CD8-positive, alpha-beta memory T cell (primary cell): ENCODE measurements around the gene CNTNAP3B. TPM values are rescaled to one million over a fixed set of nuclear protein-coding genes. Genes with fewer than 3 reads are reported as not detected.
"Not testable (repeated sequence)": the region's sequence is repeated elsewhere in the genome, so short reads cannot be mapped to it uniquely, and the experiment has no call there.

Experiments
- CTCF ChIA-PET: fragments of 350-600 bp; sonication (Branson Sonifier 250); formaldehyde crosslinking; loops from one replicate; lab custom pipeline; 2021; ENCODE audit warnings: antibody characterized with exemption; lab: Charles Lee
- POLR2A ChIA-PET: fragments of 350-600 bp; sonication (Branson Sonifier 250); formaldehyde crosslinking; loops from one replicate; lab custom pipeline; 2021; ENCODE audit warnings: antibody characterized with exemption; lab: Charles Lee
- DNase-seq, 5 donors: peaks; one replicate each; pipeline versions ENCODE4 v3.0.0 to v3.0.0-alpha.2; 2020 to 2022; ENCODE audit warnings: mixed read lengths in 1 of 5
- H3K27ac ChIP-seq: one replicate; pipeline ENCODE4 v1.7.0; 2013; ENCODE audit warnings: low read depth, mild to moderate bottlenecking, low read length, moderate library complexity
- H3K27me3 ChIP-seq: 2 replicates; pipeline ENCODE4 v1.7.0; 2013; ENCODE audit warnings: low read length, mild to moderate bottlenecking; ENCODE audit not compliant: insufficient read depth, poor library complexity, severe bottlenecking
- H3K36me3 ChIP-seq: 2 replicates; pipeline ENCODE4 v1.7.0; 2013; ENCODE audit warnings: mild to moderate bottlenecking, low read length, moderate library complexity; ENCODE audit not compliant: insufficient read depth
- H3K4me1 ChIP-seq: 2 replicates; pipeline ENCODE4 v1.7.0; 2013; ENCODE audit warnings: mild to moderate bottlenecking, low read length, moderate library complexity; ENCODE audit not compliant: insufficient read depth
- H3K4me3 ChIP-seq: 2 replicates; pipeline ENCODE4 v1.7.0; 2013; ENCODE audit warnings: mild to moderate bottlenecking, low read length
- H3K9me3 ChIP-seq: 2 replicates; pipeline ENCODE4 v1.7.0; 2013; ENCODE audit warnings: mild to moderate bottlenecking, low read length
- H3K27ac Mint-ChIP-seq, 8 donors: one replicate each; pipeline ENCODE4 v1.8.0; 2020 to 2021; ENCODE audit warnings: mixed read lengths in 8 of 8, mild to moderate bottlenecking in 6 of 8, inconsistent platforms in 3 of 8, moderate library complexity in 3 of 8
- H3K27me3 Mint-ChIP-seq, 2 donors: one replicate each; pipeline ENCODE4 v1.8.0; 2020 to 2021; ENCODE audit warnings: mixed read lengths in 2 of 2, mild to moderate bottlenecking in 1 of 2, moderate library complexity in 1 of 2
- H3K36me3 Mint-ChIP-seq, 3 donors: one replicate each; pipeline ENCODE4 v1.8.0; 2020 to 2021; ENCODE audit warnings: mixed read lengths in 3 of 3, inconsistent platforms in 1 of 3, mild to moderate bottlenecking in 1 of 3
- H3K4me1 Mint-ChIP-seq, 3 donors: one replicate each; pipeline ENCODE4 v1.8.0; 2020 to 2021; ENCODE audit warnings: mixed read lengths in 3 of 3, inconsistent platforms in 1 of 3, mild to moderate bottlenecking in 1 of 3
- H3K4me3 Mint-ChIP-seq, 7 donors: one replicate each; pipeline ENCODE4 v1.8.0; 2020 to 2021; ENCODE audit warnings: mixed read lengths in 7 of 7, mild to moderate bottlenecking in 6 of 7, moderate library complexity in 4 of 7, inconsistent platforms in 2 of 7
- H3K9me3 Mint-ChIP-seq, 5 donors: one replicate each; pipeline ENCODE4 v1.8.0; 2020 to 2022; ENCODE audit warnings: mixed read lengths in 5 of 5, mild to moderate bottlenecking in 3 of 5, moderate library complexity in 2 of 5, inconsistent platforms in 1 of 5
- polyA plus RNA-seq: library from polyadenylated mRNA; unstranded; fragments of 300-500 nt; fragmentation: Illumina TruSeq; gene quantifications from one replicate; pipeline ENCODE4 v1.2.3, GENCODE V29; 2021
- total RNA-seq, 2 experiments: library from RNA; stranded (reverse); gene quantifications; one replicate each; pipeline ENCODE4 v1.2.3, GENCODE V29; 2021

The CNTNAP3B gene
- total and polyA plus RNA-seq, 3 experiments from 2014 or later: not detected

DNA sequence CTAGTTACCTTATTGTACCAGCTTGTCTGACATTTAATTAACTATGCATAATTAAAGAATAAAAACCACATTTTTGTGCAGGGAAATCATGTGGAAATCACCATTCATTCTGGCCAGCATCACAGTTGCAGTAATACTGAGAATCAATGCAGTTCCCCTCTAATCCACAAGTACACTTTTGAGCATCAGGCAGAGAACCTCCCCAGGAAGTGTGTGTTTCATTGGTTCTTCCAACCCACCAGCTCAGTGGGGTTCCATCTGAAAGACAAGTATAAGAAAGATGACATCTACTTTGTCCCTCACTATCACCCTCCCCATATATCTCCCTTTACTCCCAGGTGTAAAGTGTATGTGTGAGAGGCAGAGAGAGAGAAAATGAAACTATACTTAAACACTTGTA lies 191.1 kb downstream of the CNTNAP3B start:
- not testable (repeated sequence) for H3K27me3 Mint-ChIP-seq, H3K4me3 Mint-ChIP-seq, H3K27ac Mint-ChIP-seq

DNA sequence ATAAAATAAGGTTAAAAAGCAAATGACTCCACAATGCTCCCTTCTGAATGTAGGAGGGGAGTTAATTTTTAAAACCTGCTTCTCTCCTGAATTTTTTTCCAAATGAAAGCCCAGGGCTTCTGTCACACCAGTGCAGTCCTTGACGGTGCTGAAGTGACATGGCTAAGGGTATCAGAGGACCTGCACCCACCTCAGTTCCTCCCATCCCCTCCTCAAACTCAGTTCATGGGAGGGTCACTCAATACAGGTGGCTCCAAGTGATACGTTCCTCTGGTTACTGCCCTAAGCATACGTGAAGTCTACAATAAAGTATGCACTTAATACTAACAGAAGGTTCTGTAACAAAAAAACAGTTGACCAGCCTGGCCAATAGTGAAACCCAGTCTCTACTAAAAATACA lies 193.5 kb downstream of the CNTNAP3B start:
- H3K27ac Mint-ChIP-seq, H3K27me3 ChIP-seq, H3K9me3 ChIP-seq, H3K36me3 Mint-ChIP-seq, H3K4me3 Mint-ChIP-seq, H3K4me1 ChIP-seq, H3K4me1 Mint-ChIP-seq, H3K27ac ChIP-seq, H3K36me3 ChIP-seq, H3K9me3 Mint-ChIP-seq, H3K27me3 Mint-ChIP-seq, DNase-seq, H3K4me3 ChIP-seq, CTCF ChIA-PET, POLR2A ChIA-PET: not testable (repeated sequence)

More for the DNA sequence above, 191.1 kb downstream of the CNTNAP3B start:
- H3K9me3 Mint-ChIP-seq, H3K4me1 Mint-ChIP-seq, CTCF ChIA-PET, POLR2A ChIA-PET, H3K4me1 ChIP-seq, H3K36me3 Mint-ChIP-seq, H3K9me3 ChIP-seq, DNase-seq, H3K27ac ChIP-seq, H3K36me3 ChIP-seq, H3K4me3 ChIP-seq, H3K27me3 ChIP-seq: not testable (repeated sequence)

DNA sequence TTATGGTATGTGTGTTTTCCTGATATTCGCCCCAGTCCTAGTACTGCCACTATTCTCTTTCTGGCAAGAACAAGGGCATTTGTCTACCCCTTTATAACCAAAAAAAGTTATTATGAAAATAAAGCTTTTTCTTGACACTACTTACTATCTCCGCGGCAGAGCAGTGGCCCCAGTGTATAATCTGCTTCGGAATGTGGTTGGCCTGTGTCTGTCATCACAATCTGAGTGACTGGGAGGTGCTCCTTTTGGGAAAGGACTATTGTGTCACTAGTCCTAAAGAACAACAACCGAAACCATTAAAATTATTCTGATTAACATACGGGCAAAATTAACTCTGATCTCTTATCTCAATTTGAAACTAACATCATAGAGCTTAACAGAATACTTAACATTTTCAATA lies 200.1 kb downstream of the CNTNAP3B start:
- H3K27me3 ChIP-seq, H3K27me3 Mint-ChIP-seq, H3K4me3 Mint-ChIP-seq, H3K36me3 Mint-ChIP-seq, H3K4me3 ChIP-seq, DNase-seq, H3K4me1 Mint-ChIP-seq, CTCF ChIA-PET, H3K27ac ChIP-seq, POLR2A ChIA-PET, H3K9me3 Mint-ChIP-seq, H3K36me3 ChIP-seq, H3K4me1 ChIP-seq, H3K9me3 ChIP-seq, H3K27ac Mint-ChIP-seq: not testable (repeated sequence)

DNA sequence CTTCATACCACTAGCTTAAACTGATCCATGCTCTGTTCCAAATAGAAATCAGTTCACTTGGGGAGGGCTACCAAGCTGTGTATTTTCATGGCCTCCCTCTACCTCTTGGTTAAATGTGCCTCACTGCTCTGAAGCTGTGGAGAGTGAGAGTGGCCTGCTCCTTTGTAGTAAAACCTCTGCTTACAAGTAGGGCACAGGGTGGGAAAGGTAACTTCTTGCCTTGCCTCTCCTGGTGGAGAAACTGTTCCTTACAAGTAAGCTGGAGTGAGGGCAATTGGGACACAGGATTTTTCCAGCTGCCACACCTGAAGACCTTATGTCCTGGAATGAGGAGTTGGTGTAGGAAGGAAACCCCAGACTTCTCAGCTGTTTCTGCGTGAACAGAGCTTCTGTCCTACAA lies 211.9 kb downstream of the CNTNAP3B start:
- H3K4me3 ChIP-seq, CTCF ChIA-PET, H3K36me3 Mint-ChIP-seq, DNase-seq, H3K4me1 ChIP-seq, H3K27me3 ChIP-seq, H3K4me3 Mint-ChIP-seq, H3K27ac ChIP-seq, H3K4me1 Mint-ChIP-seq, H3K9me3 Mint-ChIP-seq, H3K9me3 ChIP-seq, POLR2A ChIA-PET, H3K27me3 Mint-ChIP-seq, H3K27ac Mint-ChIP-seq, H3K36me3 ChIP-seq: not testable (repeated sequence)

DNA sequence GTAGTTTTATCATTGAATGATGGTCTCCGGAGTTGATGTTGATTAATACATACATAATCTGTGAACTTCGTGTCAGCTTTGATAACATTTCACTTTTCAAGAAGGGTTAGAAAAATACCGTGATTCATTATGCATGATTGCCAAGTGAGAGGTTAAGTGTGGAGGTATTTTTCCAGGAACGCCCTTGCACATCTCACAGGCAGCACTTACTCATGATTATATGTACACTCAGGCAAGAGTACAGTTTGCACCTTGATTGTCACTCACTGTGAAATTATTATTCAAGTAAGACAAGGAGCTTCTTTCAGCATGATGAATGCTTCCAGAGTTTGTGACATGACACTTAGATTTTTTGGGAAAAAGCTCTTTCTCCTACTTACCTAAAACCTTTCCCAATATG lies 223.7 kb downstream of the CNTNAP3B start:
- H3K27me3 ChIP-seq, POLR2A ChIA-PET, H3K4me3 Mint-ChIP-seq, CTCF ChIA-PET, H3K4me1 Mint-ChIP-seq, H3K9me3 Mint-ChIP-seq, H3K9me3 ChIP-seq, H3K36me3 Mint-ChIP-seq, H3K36me3 ChIP-seq, H3K27ac Mint-ChIP-seq, H3K27me3 Mint-ChIP-seq, H3K27ac ChIP-seq, H3K4me1 ChIP-seq, DNase-seq, H3K4me3 ChIP-seq: not testable (repeated sequence)

DNA sequence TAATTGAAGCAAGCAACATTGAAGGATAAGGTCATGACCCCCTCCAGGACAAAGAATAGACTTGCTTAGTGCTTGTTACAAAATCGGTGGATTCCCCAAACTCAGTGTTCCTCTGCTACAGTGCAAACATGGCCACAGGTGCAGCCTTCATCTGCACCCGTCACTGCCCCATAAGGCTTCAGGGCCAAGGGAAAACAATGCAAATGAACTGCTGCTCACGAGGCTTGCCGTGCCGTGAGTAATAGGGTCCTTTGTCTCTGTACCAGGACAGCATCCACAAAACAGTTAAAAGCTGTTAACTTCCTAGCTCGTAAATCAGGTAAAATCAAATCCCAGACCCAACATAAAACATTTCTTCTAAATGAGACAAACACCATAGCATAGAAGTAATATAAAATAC lies 226.5 kb downstream of the CNTNAP3B start:
- H3K36me3 ChIP-seq, H3K27ac ChIP-seq, H3K27ac Mint-ChIP-seq, CTCF ChIA-PET, H3K9me3 ChIP-seq, H3K4me3 ChIP-seq, H3K27me3 Mint-ChIP-seq, POLR2A ChIA-PET, H3K36me3 Mint-ChIP-seq, H3K9me3 Mint-ChIP-seq, H3K4me3 Mint-ChIP-seq, H3K4me1 Mint-ChIP-seq, H3K4me1 ChIP-seq, H3K27me3 ChIP-seq, DNase-seq: not testable (repeated sequence)

DNA sequence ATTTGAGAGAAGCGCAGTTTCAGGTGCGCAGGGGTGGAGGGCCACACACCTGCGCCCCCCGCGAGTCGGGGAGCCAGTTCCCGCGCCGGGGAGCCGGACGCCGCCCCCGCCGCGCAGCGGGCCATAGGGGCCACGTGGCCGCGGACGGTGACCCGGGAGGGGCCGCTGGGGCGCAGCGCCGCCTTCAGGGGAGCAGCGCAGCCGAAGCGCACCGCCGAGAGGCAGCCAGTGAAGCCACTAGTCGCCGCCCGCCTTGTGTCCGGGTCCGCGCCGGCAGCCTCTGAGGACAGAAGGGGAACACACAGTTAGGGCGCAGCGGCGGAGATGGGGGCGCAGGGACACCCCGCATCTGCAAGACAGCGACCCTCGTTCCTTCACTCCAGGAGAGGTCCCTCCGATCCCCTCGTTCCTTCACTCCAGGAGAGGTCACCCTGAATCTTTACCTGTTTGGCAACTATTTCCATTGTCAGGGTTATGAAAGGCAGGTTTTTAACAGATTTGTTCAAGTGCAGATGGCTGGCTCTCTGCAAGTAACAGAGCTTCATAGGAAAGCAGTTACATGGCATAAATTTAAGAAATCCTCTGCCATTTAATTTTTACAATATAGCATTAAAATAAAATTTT lies 230.4 kb downstream of the CNTNAP3B start:
- POLR2A ChIA-PET, H3K4me1 Mint-ChIP-seq, H3K27me3 Mint-ChIP-seq, H3K9me3 Mint-ChIP-seq, H3K27ac ChIP-seq, CTCF ChIA-PET, H3K27ac Mint-ChIP-seq, H3K4me1 ChIP-seq, DNase-seq, H3K4me3 ChIP-seq, H3K4me3 Mint-ChIP-seq, H3K9me3 ChIP-seq, H3K36me3 Mint-ChIP-seq, H3K27me3 ChIP-seq, H3K36me3 ChIP-seq: not testable (repeated sequence)

DNA sequence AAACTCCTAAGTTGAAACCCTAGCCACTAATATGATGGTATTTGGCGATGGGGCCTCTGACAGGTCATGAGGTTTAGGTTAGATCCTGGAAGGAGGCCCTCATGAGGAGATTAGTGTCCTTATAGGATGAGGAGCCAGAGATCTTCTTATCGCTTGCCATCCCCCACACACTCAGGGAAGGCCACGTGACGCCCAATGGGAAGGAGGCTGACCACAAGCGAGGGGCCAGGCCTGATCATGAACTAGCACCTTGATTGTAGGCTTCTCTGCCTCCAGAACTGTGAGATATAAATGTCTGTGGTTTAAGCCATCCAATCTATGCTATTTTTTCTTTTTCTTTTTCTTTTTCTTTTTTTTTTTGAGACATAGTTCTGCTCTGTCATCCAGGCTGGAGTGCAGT lies 254.7 kb downstream of the CNTNAP3B start:
- POLR2A ChIA-PET, H3K4me3 ChIP-seq: not testable (repeated sequence)

DNA sequence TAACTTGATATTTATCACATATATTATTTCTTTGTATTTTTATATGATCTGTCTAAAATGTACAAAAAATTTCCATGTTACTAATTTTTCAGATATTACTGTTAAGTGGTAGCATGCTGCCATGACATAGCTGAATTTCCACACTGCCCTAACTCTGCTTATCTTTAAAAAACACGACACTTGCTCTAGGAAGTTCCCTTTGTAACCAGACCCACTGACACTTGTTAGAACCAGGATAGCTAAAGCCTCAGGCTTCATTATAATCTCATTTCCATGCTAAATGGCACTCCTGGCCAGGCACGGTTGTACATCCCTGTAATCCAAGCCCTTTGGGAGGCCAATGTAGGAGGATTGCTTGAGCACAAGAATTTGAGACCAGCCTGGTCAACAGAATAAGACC lies 273.8 kb downstream of the CNTNAP3B start:
- CTCF ChIA-PET, DNase-seq, H3K27ac ChIP-seq: not testable (repeated sequence)

More for the DNA sequence above, 254.7 kb downstream of the CNTNAP3B start:
- H3K27me3 Mint-ChIP-seq, H3K9me3 Mint-ChIP-seq, H3K9me3 ChIP-seq, H3K36me3 ChIP-seq, H3K27me3 ChIP-seq, H3K4me3 Mint-ChIP-seq, H3K36me3 Mint-ChIP-seq, H3K27ac Mint-ChIP-seq, H3K4me1 ChIP-seq, CTCF ChIA-PET, H3K27ac ChIP-seq, DNase-seq, H3K4me1 Mint-ChIP-seq: not testable (repeated sequence)

More for the DNA sequence above, 273.8 kb downstream of the CNTNAP3B start:
- H3K9me3 Mint-ChIP-seq, H3K4me1 Mint-ChIP-seq, H3K36me3 ChIP-seq, H3K4me3 ChIP-seq, H3K4me1 ChIP-seq, H3K9me3 ChIP-seq, H3K27ac Mint-ChIP-seq, H3K4me3 Mint-ChIP-seq, H3K27me3 ChIP-seq, POLR2A ChIA-PET, H3K36me3 Mint-ChIP-seq, H3K27me3 Mint-ChIP-seq: not testable (repeated sequence)
